Fibroblast of villous mesenchyme (primary cell): ENCODE results near the gene F8. TPM values are rescaled to one million over a fixed set of nuclear protein-coding genes. Genes with fewer than 3 reads are reported as not detected.
A peak's percentile ranks its signal among the peaks of the same experiment; 100 is the strongest.

ENCODE experiments used
- DNase-seq: peaks from one replicate; pipeline ENCODE4 v3.0.0-alpha.2; 2010; ENCODE audit warnings: low read depth
- H3K4me3 ChIP-seq: 2 replicates; pipeline ENCODE4 v1.5.1; 2011; ENCODE audit warnings: low read depth, mild to moderate bottlenecking, low read length
- CTCF ChIP-seq: IDR thresholded peaks from 2 replicates; pipeline ENCODE4 v1.5.1; 2012; ENCODE audit warnings: low read depth, mild to moderate bottlenecking, low read length; ENCODE audit not compliant: insufficient read depth
- total RNA-seq: library from RNA; depleted of rRNA; stranded (reverse); fragments of >200 nt; gene quantifications from 2 replicates; pipeline ENCODE4 v1.2.3, GENCODE V29; 2012

F8 gene
- total RNA-seq, 1 donor: 2.2 TPM

DNA sequence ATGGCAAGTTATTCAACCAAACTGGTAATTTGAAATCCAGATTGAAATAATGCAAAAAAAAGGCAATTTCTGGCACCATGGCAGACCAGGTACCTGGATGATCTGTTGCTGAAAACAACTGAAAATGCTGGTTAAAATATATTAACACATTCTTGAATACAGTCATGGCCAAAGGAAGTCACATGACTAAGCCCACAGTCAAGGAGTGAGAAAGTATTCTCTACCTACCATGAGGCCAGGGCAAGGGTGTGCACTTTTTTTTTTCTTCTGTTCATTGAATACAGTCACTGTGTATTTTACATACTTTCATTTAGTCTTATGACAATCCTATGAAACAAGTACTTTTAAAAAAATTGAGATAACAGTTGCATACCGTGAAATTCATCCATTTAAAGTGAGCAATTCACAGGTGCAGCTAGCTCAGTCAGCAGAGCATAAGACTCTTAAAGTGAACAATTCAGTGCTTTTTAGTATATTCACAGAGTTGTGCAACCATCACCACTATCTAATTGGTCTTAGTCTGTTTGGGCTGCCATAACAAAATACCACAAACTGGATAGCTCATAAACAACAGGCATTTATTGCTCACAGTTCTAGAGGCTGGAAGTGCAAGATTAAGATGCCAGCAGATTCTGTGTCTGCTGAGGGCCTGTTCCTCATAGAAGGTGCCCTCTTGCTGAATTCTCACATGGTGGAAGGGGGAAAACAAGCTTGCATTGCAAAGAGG lies 212.4 kb downstream of the F8 start:
- H3K4me3 ChIP-seq: no peak overlapping the region
- no peak for TF ChIP-seq CTCF
- peak; percentile 77 for DNase-seq

DNA sequence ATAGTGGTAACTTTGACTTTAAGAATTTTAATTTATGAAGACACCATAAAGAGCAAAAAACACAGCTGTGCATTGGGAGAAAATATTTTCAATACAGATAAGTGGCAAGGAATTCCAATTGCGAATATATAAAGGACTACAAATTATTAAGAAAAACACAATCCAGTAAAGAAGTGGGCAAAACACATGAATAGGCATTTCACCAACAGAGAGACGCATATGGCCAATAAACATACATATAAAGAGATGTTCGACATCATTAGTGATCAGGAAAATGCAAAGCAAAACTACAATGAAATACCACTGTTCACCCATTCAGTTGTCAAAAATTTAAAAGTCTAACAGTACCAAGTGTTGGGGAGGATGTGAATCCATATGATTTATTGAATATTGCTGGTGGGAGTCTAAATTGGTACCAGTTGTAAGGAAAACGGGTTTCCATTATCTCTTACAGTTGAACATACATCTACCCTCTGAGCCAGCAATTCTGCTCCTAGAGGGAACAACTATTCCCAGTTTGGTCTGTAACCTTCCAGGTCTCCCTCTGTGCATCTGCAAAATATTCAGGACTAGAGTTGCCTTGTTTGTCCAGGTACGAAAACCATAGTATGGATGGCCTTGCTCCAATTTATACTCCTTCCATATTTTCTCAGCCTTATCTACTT lies 215.6 kb downstream of the F8 start:
- no peak for DNase-seq
- no peak overlapping the region for H3K4me3 ChIP-seq
- no peak for TF ChIP-seq CTCF

- DNase-seq: peak; percentile 68
- no peak for TF ChIP-seq CTCF
- peak overlapping the region; percentile 71 for H3K4me3 ChIP-seq
These were observed 216.8 kb downstream of the F8 start for GRCh38 chrX:154805696-154806091.

DNA sequence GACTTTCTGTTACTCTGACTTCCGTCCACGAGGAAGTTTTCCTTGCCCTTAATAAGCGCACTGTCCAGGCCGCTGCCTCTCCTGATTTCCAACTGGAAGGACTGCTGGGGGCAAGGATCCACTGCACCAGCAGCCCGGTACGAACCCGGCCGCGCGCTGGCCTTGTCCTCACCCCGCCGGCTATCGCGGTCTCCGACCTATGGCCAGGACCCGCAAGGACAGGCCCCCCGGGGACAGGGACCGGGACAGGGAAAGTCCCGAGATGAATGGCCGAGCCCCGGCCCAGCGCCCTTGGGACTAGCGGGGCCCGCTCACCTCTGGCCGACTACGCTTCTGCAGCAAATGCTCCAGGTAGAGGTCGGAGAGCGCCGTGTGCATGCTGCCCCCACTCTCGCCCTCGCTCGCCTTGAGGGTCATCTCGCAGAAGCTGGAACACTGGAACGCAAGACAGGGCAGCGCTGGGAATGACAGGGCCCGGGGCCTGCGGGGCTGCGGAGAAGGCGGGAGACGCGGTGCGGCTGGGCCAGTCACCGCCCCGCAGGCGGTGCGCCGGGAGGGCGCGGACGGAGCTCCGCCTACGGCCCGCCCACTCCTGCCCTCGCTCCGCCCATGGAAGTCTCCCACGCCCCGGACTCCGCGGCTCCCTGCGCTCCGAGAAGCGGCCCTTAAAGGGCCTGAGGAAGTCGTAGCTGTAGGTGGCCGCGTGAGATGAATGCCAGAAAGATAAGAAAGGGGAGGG lies 217.4 kb downstream of the F8 start, which contains the start of gene MPP1:
TSS of gene MPP1 (minus strand) at position 529 of the 739 bp plus-strand sequence. CDS start at position 417, 112 bp downstream.
- DNase-seq: peak; percentile 78
- TF ChIP-seq CTCF: no peak
- peak within 1 kb of the TSS; percentile 71 for H3K4me3 ChIP-seq

GRCh38 chrX:154804261-154804956 lies 218.1 kb downstream of the F8 start:
- DNase-seq: no peak

More at GRCh38 chrX:154804261-154804956, 218.1 kb downstream of the F8 start:
- peak overlapping the region; percentile 71 for H3K4me3 ChIP-seq
- TF ChIP-seq CTCF: no peak
